ENCODE measurements around the gene SPACA4. TPM values are rescaled to one million over a fixed set of nuclear protein-coding genes. Genes with fewer than 3 reads are reported as not detected.

The SPACA4 gene
- polyA plus RNA-seq, 2 of the 4 experiments (the other 2 are of a cell fraction): 0.08 to 0.12 TPM

DNA sequence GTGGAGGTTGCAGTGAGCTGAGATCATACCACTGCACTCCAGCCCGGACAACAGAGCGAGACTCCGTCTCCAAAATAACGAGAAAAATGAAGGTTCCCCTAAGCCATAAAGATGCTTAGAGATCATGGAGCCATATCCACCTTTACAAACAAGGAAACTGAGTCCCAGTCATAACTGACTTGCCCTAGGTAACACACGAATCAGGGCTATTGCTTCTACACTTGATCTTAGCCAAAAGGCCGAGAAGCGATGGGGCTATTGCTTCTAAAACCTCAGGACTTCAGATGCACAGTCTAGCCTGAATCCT is 27.4 kb downstream of the SPACA4 start:
- DNase-seq (ENCODE audit: low read depth in 1 of 2, low spot score in 1 of 2) (no peak), FAIRE-seq (no peak), ATAC-seq (no peak)
- Histone ChIP-seq H3K4me3 (no peak overlapping the region; the same call in 2 of the 3 replicates), H3K4me1 (peaks cover 55% of the 10 kb centered on the region), H3K9me3 (no peaks in the 10 kb centered on the region), H3K27ac (peak overlapping the region; percentile 86 to 92), H3K4me2 (peak overlapping the region; percentile 100)
- CTCF ChIA-PET: interaction anchor here (0.5 to 2.0 kb wide), 8 partner anchors 10 to 515 kb away, joined by 3 to 6 read pairs (median 4); partner anchors contain the start of genes CA11 and FAM83E
- 75% methylated on average over 7 of the region's 7 CpGs for WGBS (ENCODE audit: missing lambda C conversion rate)
- POLR2A ChIA-PET: interaction anchor here (0.5 to 1.5 kb wide), 5 partner anchors 10 to 77 kb away, joined by 3 to 18 read pairs (median 8); partner anchors contain the start of genes CA11, RPL18 and SPHK2
- TF ChIP-seq HOXA7 (CRISPR knock-in tag; IDR thresholded peaks at IDR 0.05) (no peak), ZSCAN20 (CRISPR knock-in tag; IDR thresholded peaks at IDR 0.05) (no peak), TP53 (CRISPR knock-in tag; IDR thresholded peaks at IDR 0.05) (no peak), NFE2L2 (conservative IDR thresholded peaks at IDR 0.05; ENCODE audit: low read length) (no peak), BHLHE40 (IDR thresholded peaks at IDR 0.05; ENCODE audit: low read depth, low read length) (no peak), MYC (IDR thresholded peaks at IDR 0.05; ENCODE audit: borderline replicate concordance, low read length) (no peak)
- TF ChIP-seq, protein P1, sequence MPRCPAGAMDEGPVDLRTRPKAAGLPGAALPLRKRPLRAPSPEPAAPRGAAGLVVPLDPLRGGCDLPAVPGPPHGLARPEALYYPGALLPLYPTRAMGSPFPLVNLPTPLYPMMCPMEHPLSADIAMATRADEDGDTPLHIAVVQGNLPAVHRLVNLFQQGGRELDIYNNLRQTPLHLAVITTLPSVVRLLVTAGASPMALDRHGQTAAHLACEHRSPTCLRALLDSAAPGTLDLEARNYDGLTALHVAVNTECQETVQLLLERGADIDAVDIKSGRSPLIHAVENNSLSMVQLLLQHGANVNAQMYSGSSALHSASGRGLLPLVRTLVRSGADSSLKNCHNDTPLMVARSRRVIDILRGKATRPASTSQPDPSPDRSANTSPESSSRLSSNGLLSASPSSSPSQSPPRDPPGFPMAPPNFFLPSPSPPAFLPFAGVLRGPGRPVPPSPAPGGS (IDR thresholded peaks at IDR 0.05): no peak

DNA sequence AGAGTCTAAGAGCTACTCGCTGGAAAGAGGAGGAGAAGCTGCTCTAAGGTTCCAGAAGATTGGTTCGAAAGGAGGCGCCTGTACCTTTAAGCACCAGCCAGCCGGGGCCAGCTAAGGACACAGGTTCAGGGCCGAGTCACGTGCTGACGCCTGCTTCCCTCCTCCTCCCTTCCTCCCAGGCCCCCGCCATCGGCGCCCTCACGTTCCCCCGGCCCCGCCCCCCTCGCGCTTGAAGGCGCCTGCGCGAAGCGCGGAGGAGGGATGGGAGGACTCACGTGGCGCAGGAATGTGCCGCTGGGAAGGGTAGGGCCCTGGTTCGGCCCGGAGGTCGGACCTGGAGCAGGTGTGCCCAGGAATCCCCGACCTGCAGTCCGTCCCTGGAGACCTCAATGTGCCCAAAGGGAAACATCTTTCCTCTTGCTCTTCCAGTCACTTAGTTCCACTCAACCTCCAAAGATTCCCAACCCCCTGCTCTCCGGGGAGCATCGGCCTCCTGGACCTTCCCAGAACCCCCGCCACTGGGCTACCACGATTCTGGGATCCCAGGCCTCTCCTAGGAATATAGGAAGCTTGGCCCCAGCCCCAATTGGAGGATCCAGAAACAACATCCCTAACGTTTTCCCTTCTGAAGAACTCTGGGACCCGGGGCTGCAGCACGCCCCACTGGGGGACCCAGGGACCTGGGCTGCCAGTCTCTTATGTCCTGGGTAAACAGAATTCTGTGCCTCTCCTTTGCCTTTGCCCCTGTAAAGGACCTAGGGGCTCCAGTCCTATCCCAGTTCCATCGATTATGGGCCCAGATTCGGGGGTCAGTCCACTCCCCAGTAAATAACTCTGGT is 28.1 kb downstream of the SPACA4 start:
- DNase-seq (ENCODE audit: low read depth in 1 of 2, low spot score in 1 of 2) (peak; percentile 91 to 99), ATAC-seq (peak; percentile 21 to 52), FAIRE-seq (peak; percentile 59)
- WGBS (ENCODE audit: missing lambda C conversion rate): 4% methylated on average over 22 of the region's 37 CpGs
- Histone ChIP-seq H3K9me3 (no peaks in the 10 kb centered on the region), H3K4me2 (peak overlapping the region; percentile 100), H3K4me1 (peaks cover 55% of the 10 kb centered on the region), H3K27ac (peak overlapping the region; percentile 86 to 92), H3K4me3 (peak overlapping the region; percentile 71)
- no peak for TF ChIP-seq ZSCAN20 (CRISPR knock-in tag; IDR thresholded peaks at IDR 0.05)
- 0 out of 2 replicates have a peak, but pooled peaks have one; percentile 43 for TF ChIP-seq RCOR1 (IDR thresholded peaks at IDR 0.05; ENCODE audit: low read depth, low read length)
- TF ChIP-seq SREBF2 (IDR thresholded peaks at IDR 0.05): no peak
- TF ChIP-seq MAFK (IDR thresholded peaks at IDR 0.05; ENCODE audit: partially characterized antibody): no peak
- TF ChIP-seq HEYL (CRISPR knock-in tag; IDR thresholded peaks at IDR 0.05): no peak
- TF ChIP-seq CHD2 (IDR thresholded peaks at IDR 0.05; ENCODE audit: low read length, partially characterized antibody): peak; percentile 59
- TF ChIP-seq FOSB (CRISPR knock-in tag; IDR thresholded peaks at IDR 0.05): 0 out of 2 replicates have a peak, but pooled peaks have one; percentile 38
- peak; percentile 67 for TF ChIP-seq POLR2A (IDR thresholded peaks at IDR 0.05; ENCODE audit: low read length)
- TF ChIP-seq HDAC2 (IDR thresholded peaks at IDR 0.05): no peak
- no peak for TF ChIP-seq JUNB (IDR thresholded peaks at IDR 0.05)
- TF ChIP-seq NPAS2 (CRISPR knock-in tag; IDR thresholded peaks at IDR 0.05; ENCODE audit: borderline replicate concordance): peak; percentile 94
- TF ChIP-seq JUN (IDR thresholded peaks at IDR 0.05): peak; percentile 73 to 86; a peak in 4 of 5 replicates
- TF ChIP-seq TFCP2L1 (CRISPR knock-in tag; IDR thresholded peaks at IDR 0.05): 0 out of 2 replicates have a peak, but pooled peaks have one; percentile 32
- TF ChIP-seq, protein P2, sequence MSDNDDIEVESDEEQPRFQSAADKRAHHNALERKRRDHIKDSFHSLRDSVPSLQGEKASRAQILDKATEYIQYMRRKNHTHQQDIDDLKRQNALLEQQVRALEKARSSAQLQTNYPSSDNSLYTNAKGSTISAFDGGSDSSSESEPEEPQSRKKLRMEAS (IDR thresholded peaks at IDR 0.05): peak; percentile 97; the same call in 1 of the 2 replicates
- TF ChIP-seq, protein P3, sequence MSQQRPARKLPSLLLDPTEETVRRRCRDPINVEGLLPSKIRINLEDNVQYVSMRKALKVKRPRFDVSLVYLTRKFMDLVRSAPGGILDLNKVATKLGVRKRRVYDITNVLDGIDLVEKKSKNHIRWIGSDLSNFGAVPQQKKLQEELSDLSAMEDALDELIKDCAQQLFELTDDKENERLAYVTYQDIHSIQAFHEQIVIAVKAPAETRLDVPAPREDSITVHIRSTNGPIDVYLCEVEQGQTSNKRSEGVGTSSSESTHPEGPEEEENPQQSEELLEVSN (IDR thresholded peaks at IDR 0.05; ENCODE audit: borderline replicate concordance, low read depth): peak; percentile 94
- 0 out of 2 replicates have a peak, but pooled peaks have one; percentile 21 for TF ChIP-seq EHF (CRISPR knock-in tag; IDR thresholded peaks at IDR 0.05)
- peak; percentile 67 for TF ChIP-seq MYC (IDR thresholded peaks at IDR 0.05; ENCODE audit: borderline replicate concordance, low read length)
- TF ChIP-seq BHLHE40 (IDR thresholded peaks at IDR 0.05; ENCODE audit: low read depth, low read length): peak; percentile 98
- 0 out of 2 replicates have a peak, but pooled peaks have one; percentile 42 for TF ChIP-seq HOXB5 (CRISPR knock-in tag; IDR thresholded peaks at IDR 0.05)
- TF ChIP-seq MAZ (IDR thresholded peaks at IDR 0.05; ENCODE audit: borderline replicate concordance, low read depth, low read length): peak; percentile 96
- TF ChIP-seq CHD4 (IDR thresholded peaks at IDR 0.05; ENCODE audit: borderline replicate concordance): no peak
- peak in 1 of 2 experiments; percentile 49; a peak in 1 of 5 replicates for TF ChIP-seq EP300 (IDR thresholded peaks at IDR 0.05)
- peak; percentile 93 for TF ChIP-seq USF2 (IDR thresholded peaks at IDR 0.05)
- POLR2A ChIA-PET: interaction anchor here (0.5 to 1.5 kb wide), 5 partner anchors 11 to 78 kb away, joined by 3 to 18 read pairs (median 8); partner anchors contain the start of genes CA11, RPL18 and SPHK2
- CTCF ChIA-PET: interaction anchor here (1.3 to 2.0 kb wide), 4 partner anchors 11 to 514 kb away, joined by 3 to 5 read pairs (median 4); partner anchors contain the start of gene FAM83E

All from A549 (cell line).